ENCODE measurements around the gene MAP6. TPM values are rescaled to one million over a fixed set of nuclear protein-coding genes. Genes with fewer than 3 reads are reported as not detected.
A peak's percentile ranks its signal among the peaks of the same experiment; 100 is the strongest.

Gene MAP6
- polyA plus RNA-seq = 1.7 to 3.1 TPM (median 1.8 TPM) in 3 replicates
- polyA plus RNA-seq (2011; ENCODE audit: low read depth) = 0.15 TPM
- 3.2 and 3.4 TPM in 2 replicates for polyA plus RNA-seq (2011; cell fraction: cytosol; rRNA removed)
- 7.1 and 9.8 TPM in 2 replicates for polyA plus RNA-seq (2011; cell fraction: nucleus; rRNA removed)
- 0.34 and 2.3 TPM in 2 replicates for polyA plus RNA-seq (2012; ENCODE audit: low replicate concordance)
- 1.6 to 4.4 TPM (median 2.7 TPM) in 3 replicates for polyA minus RNA-seq
- polyA minus RNA-seq (2011; cell fraction: cytosol; rRNA and poly(A)+ RNA removed) = 4.4 TPM
- 1.6 and 3.3 TPM in 2 replicates for polyA minus RNA-seq (2011; cell fraction: nucleus; rRNA and poly(A)+ RNA removed)

GRCh38 chr11:75668451-75669297 lies at the start of gene MAP6:
Gene MAP6 (minus strand): TSS chr11:75669038. CDS start chr11:75668369, 669 bp downstream.
- no peak for FAIRE-seq
- H2AFZ ChIP-seq (ENCODE audit: control insufficient read depth, low read length) = peak within 1 kb of the TSS; percentile 59
- H3K9me1 ChIP-seq (ENCODE audit: control insufficient read depth, extremely low read depth, insufficient read depth, low read length) = no peaks in the 10 kb centered on the region
- no peaks in the 10 kb centered on the region for H3K36me3 ChIP-seq (ENCODE audit: control insufficient read depth in 2 of 2, extremely low read depth in 1 of 2, insufficient read depth in 2 of 2, low read length in 2 of 2)
- peak within 1 kb of the TSS; percentile 78 for H3K4me2 ChIP-seq (ENCODE audit: control insufficient read depth, extremely low read depth, insufficient read depth, low read depth, low read length)
- no peak within 1 kb of the TSS for H3K9ac ChIP-seq (ENCODE audit: control insufficient read depth, extremely low read depth, insufficient read depth, low read length)
- peak within 1 kb of the TSS; percentile 35 to 60 (median 53) for H3K4me3 ChIP-seq (ENCODE audit: control insufficient read depth in 2 of 3, extremely low read depth in 1 of 3, insufficient read depth in 2 of 3, low read depth in 1 of 3, low read length in 3 of 3)
- no peak within 1 kb of the TSS for H3K27ac ChIP-seq (ENCODE audit: control insufficient read depth, insufficient read depth, low read length)
- TF ChIP-seq CTCF (optimal IDR thresholded peaks at IDR 0.05 in 1 of 3, IDR thresholded peaks at IDR 0.05 in 1 of 3, conservative IDR thresholded peaks at IDR 0.05 in 1 of 3; ENCODE audit: extremely low read depth in 1 of 3, insufficient read depth in 2 of 3, low read length in 3 of 3) (no peak), EZH2 (IDR thresholded peaks at IDR 0.05; ENCODE audit: low read length) (peak; percentile 74)
- H3K79me2 ChIP-seq (ENCODE audit: control insufficient read depth, insufficient read depth, low read length) = no peaks in the 10 kb centered on the region
- H3K4me1 ChIP-seq (ENCODE audit: control insufficient read depth, extremely low read depth, insufficient read depth, low read length) = peaks cover 7% of the 10 kb centered on the region
- no peaks in the 10 kb centered on the region for H4K20me1 ChIP-seq (ENCODE audit: control insufficient read depth, extremely low read depth, insufficient read depth, low read length)
- dilution Hi-C loops (cut with MboI; ENCODE audit: extremely low pct_ligation_motif_present, low sequenced_read_pairs) = no loop called here
- DNase-seq (ENCODE audit: low read depth, low spot score) = no peak
- no peaks in the 10 kb centered on the region for H3K9me3 ChIP-seq (ENCODE audit: control insufficient read depth, low read depth, low read length)
- peaks cover 47% of the 10 kb centered on the region for H3K27me3 ChIP-seq (ENCODE audit: control insufficient read depth, extremely low read depth, insufficient read depth, low read length)

GRCh38 chr11:75717608-75718418 lies 49.0 kb upstream of the MAP6 start, which contains the start of gene MOGAT2:
Gene MOGAT2 (plus strand): TSS chr11:75717838. CDS start chr11:75717889, 51 bp downstream.
- DNase-seq (ENCODE audit: low read depth, low spot score) (no peak), FAIRE-seq (no peak)
- Histone ChIP-seq H3K4me3 (ENCODE audit: control insufficient read depth in 2 of 3, extremely low read depth in 1 of 3, insufficient read depth in 2 of 3, low read depth in 1 of 3, low read length in 3 of 3) (no peak within 1 kb of the TSS), H3K9ac (ENCODE audit: control insufficient read depth, extremely low read depth, insufficient read depth, low read length) (no peak within 1 kb of the TSS), H3K4me1 (ENCODE audit: control insufficient read depth, extremely low read depth, insufficient read depth, low read length) (no peaks in the 10 kb centered on the region), H4K20me1 (ENCODE audit: control insufficient read depth, extremely low read depth, insufficient read depth, low read length) (no peaks in the 10 kb centered on the region), H3K27ac (ENCODE audit: control insufficient read depth, insufficient read depth, low read length) (no peak within 1 kb of the TSS), H3K27me3 (ENCODE audit: control insufficient read depth, extremely low read depth, insufficient read depth, low read length) (peaks cover 12% of the 10 kb centered on the region), H3K79me2 (ENCODE audit: control insufficient read depth, insufficient read depth, low read length) (no peaks in the 10 kb centered on the region), H3K9me3 (ENCODE audit: control insufficient read depth, low read depth, low read length) (no peaks in the 10 kb centered on the region), H3K36me3 (ENCODE audit: control insufficient read depth in 2 of 2, extremely low read depth in 1 of 2, insufficient read depth in 2 of 2, low read length in 2 of 2) (no peaks in the 10 kb centered on the region), H2AFZ (ENCODE audit: control insufficient read depth, low read length) (no peak within 1 kb of the TSS), H3K9me1 (ENCODE audit: control insufficient read depth, extremely low read depth, insufficient read depth, low read length) (no peaks in the 10 kb centered on the region), H3K4me2 (ENCODE audit: control insufficient read depth, extremely low read depth, insufficient read depth, low read depth, low read length) (no peak within 1 kb of the TSS)
- no peak for TF ChIP-seq CTCF (optimal IDR thresholded peaks at IDR 0.05 in 1 of 3, IDR thresholded peaks at IDR 0.05 in 1 of 3, conservative IDR thresholded peaks at IDR 0.05 in 1 of 3; ENCODE audit: extremely low read depth in 1 of 3, insufficient read depth in 2 of 3, low read length in 3 of 3)
- no peak for TF ChIP-seq EZH2 (IDR thresholded peaks at IDR 0.05; ENCODE audit: low read length)
- dilution Hi-C loops (cut with MboI; ENCODE audit: extremely low pct_ligation_motif_present, low sequenced_read_pairs) = no loop called here

All from keratinocyte (primary cell).